K562 (cell line): ENCODE data around the gene ZBTB26. TPM values are rescaled to one million over a fixed set of nuclear protein-coding genes. Genes with fewer than 3 reads are reported as not detected.

Experiments used
- CBFB ChIP-seq: sonication (generic); formaldehyde crosslinking; IDR thresholded peaks from 2 replicates; pipeline ENCODE4 v1.4.0; 2020; ENCODE audit warnings: mild to moderate bottlenecking, missing genetic modification reagents
- EGR1 ChIP-seq: fragments of 450-650 bp; conservative IDR thresholded peaks from 2 replicates; pipeline ENCODE4 v1.6.1; 2017; ENCODE audit warnings: mild to moderate bottlenecking
- NRF1 ChIP-seq, 2 experiments: fragments of 450-650 bp; IDR thresholded peaks in 1 of 2; conservative IDR thresholded peaks in 1 of 2; 2 replicates each; pipeline ENCODE4 v1.6.1; 2014; ENCODE audit warnings: mild to moderate bottlenecking in 2 of 2
- PHF8 ChIP-seq: fragments of 200-600 bp; sonication (generic); IDR thresholded peaks from 2 replicates; pipeline ENCODE4 v1.6.1; 2012; ENCODE audit warnings: mixed run types, mild to moderate bottlenecking, inconsistent platforms, low read length, moderate library complexity, borderline replicate concordance
- RB1 ChIP-seq: fragments of 450-650 bp; IDR thresholded peaks from 2 replicates; pipeline ENCODE4 v1.6.1; 2017; ENCODE audit warnings: low read depth, mild to moderate bottlenecking
- RREB1 ChIP-seq: fragments of 250-450 bp; sonication (Bioruptor Pico); IDR thresholded peaks from 2 replicates; pipeline ENCODE4 v1.4.0; 2020
- SUPT5H ChIP-seq: fragments of 450-650 bp; IDR thresholded peaks from 2 replicates; pipeline ENCODE4 v1.6.1; 2016
- ZNF407 ChIP-seq: fragments of 450-650 bp; IDR thresholded peaks from 2 replicates; pipeline ENCODE4 v1.6.1; 2016; ENCODE audit warnings: low read depth
- ZNF511 ChIP-seq: sonication (generic); formaldehyde crosslinking; IDR thresholded peaks from 2 replicates; pipeline ENCODE4 v1.8.0; 2022; ENCODE audit warnings: mild to moderate bottlenecking, missing genetic modification reagents
- polyA plus RNA-seq, 8 experiments: library from polyadenylated mRNA; depleted of rRNA in 4 of 8; stranded (reverse) in 5 of 8; unstranded in 3 of 8; fragments of >200 nt; fragmentation: Nextera tagmentation in 2 of 8; fragmentation: Illumina TruSeq in 1 of 8; extraction: Ambion mirVana in 2 of 8; extraction: Trizol in 1 of 8; gene quantifications; 2 replicates each; pipeline versions ENCODE4 v1.2.1 to v1.2.3, GENCODE V29; 2011 to 2014; ENCODE audit warnings: inconsistent platforms in 1 of 8, missing spikeins in 1 of 8
- total RNA-seq, 7 experiments: library from RNA; depleted of rRNA in 6 of 7; stranded (reverse); fragments of >200 nt in 6 of 7; fragmentation: Illumina TruSeq in 2 of 7; extraction: Trizol in 2 of 7; gene quantifications; 2 replicates each; pipeline versions ENCODE4 v1.2.1 to v1.2.3, GENCODE V29; 2011 to 2021; ENCODE audit warnings: low replicate concordance in 1 of 7

ZBTB26 gene
- total and polyA plus RNA-seq, 9 of the 15 experiments (the other 6 are each of a cell fraction or from before 2014, with no cell fraction given) = 2.4 to 20.7 (median 5.0) TPM

- TF ChIP-seq ZNF407 (0 out of 2 replicates have a peak, but pooled peaks have one; percentile 47), PHF8 (peak; percentile 86; the same call in 1 of the 2 replicates), RB1 (peak; percentile 49; the same call in 1 of the 2 replicates), RREB1 (peak; percentile 16; the same call in 1 of the 2 replicates), EGR1 (peak; percentile 73), ZNF511 (0 out of 2 replicates have a peak, but pooled peaks have one; percentile 28), NRF1 (conservative IDR thresholded peaks at IDR 0.05 in 1 of 2, IDR thresholded peaks at IDR 0.05 in 1 of 2) (peak; percentile 93 to 95), SUPT5H (peak; percentile 69), CBFB (CRISPR knock-in tag) (no peak)
These were observed 9.7 kb upstream of the ZBTB26 start, which contains the start of gene RABGAP1 (continued) for GRCh38 chr9:122940749-122941581.
